ENCODE measurements around the gene RNF208. TPM values are rescaled to one million over a fixed set of nuclear protein-coding genes. Genes with fewer than 3 reads are reported as not detected.

Gene RNF208
- total RNA-seq, 1 donor from 2014 or later, result 26.0 TPM

DNA sequence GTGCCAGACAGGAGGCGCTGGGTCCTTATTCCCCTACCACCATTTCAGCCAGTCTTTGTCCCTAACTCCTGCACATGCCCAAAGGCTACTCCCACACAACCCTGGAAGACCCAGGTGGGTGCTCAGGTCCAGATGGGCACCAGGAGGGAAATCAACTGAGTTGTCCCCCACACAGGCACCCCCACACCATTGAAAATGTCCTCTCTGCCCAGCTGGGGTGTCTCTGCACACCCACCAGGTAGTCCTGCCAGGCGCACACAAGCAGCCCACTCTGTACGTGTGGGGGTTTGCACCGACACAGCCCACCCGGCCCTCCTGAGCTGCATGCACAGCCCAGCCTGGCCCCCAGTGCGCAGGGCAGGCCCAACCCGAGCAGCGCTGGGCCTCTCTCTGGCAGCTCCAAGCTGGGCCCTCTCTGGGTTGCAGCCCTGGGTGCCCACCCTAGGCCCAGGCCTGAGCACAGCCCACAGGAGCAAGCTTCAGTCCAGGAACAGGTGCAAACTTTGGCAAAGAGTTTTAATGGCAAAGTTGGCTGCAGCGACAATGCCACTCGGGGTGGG, 2.2 kb downstream of the RNF208 start:
- ATAC-seq, result no peak
- intact Hi-C loops (cut with DNase I), result loop anchor here (5.0 kb wide), 1 partner anchor 428 kb away; the partner anchor contains the start of gene TMEM141
- no peak for DNase-seq (ENCODE audit: missing footprints)

DNA sequence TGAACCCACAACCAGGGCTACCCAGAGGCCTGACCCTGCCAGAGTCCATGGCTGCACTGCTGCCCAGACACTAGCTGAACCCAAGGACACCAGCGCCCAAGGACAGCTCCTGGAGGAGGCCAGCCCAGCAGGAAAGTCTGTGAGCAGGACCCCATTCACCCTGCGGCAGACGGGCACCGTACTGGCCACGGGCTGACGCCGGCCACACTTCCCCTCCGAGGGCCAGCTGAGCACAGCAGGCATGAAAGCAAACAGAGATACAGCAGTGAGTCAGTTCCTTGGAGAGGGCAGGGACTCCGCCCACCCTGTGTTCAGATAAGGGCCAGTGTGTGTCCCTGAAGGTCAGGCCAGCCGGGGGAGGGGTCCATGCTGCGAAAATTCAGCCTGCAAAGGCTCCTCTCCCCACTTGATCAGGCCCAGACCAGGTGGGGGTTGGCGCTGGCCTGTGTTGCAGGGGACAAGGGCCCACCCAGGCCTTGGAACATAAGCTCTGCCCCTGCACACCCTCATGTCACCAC, 3.2 kb downstream of the RNF208 start:
- DNase-seq (ENCODE audit: missing footprints), result no peak
- intact Hi-C loops (cut with DNase I), result no loop called here
- no peak for ATAC-seq

DNA sequence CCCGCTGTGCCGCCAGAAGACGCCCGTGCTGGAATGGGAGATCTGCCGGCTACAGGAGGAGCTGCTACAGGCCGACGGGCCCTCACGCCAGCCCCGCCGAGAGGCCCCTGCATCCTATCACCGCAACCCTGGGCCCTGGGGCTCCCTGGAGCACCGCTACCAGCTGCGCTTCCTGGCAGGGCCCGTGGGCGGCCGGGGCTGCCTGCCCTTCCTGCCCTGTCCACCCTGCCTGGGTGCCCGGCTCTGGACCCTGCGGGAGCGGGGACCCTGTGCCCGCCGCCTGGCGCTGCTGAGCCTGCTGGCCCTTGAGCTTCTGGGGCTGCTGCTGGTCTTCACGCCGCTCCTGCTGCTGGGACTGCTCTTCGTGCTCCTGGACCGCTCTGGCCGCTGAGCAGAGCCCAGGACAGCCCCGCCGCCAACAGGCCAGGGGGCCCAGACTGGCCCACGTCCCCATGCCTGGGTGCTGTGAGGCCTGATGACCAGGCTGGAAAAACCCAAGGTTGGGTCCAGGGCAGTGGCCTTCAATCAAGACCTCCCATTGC, 3.8 kb downstream of the RNF208 start:
- DNase-seq (ENCODE audit: missing footprints), result no peak
- intact Hi-C loops (cut with DNase I), result no loop called here

GRCh38 chr9:137217276-137218211, 4.5 kb downstream of the RNF208 start:
- peak; percentile 63 for ATAC-seq
- DNase-seq (ENCODE audit: missing footprints), result peak; percentile 83
- intact Hi-C loops (cut with DNase I), result no loop called here

More for the DNA sequence above, 3.8 kb downstream of the RNF208 start:
- no peak for ATAC-seq

- no peak for DNase-seq (ENCODE audit: missing footprints)
- ATAC-seq, result no peak
- intact Hi-C loops (cut with DNase I), result no loop called here
Measured at GRCh38 chr9:137216188-137216965, 5.7 kb downstream of the RNF208 start.

- intact Hi-C loops (cut with DNase I), result no loop called here
- DNase-seq (ENCODE audit: missing footprints), result no peak
- no peak for ATAC-seq
Measured at GRCh38 chr9:137215196-137215986, 6.6 kb downstream of the RNF208 start.

DNA sequence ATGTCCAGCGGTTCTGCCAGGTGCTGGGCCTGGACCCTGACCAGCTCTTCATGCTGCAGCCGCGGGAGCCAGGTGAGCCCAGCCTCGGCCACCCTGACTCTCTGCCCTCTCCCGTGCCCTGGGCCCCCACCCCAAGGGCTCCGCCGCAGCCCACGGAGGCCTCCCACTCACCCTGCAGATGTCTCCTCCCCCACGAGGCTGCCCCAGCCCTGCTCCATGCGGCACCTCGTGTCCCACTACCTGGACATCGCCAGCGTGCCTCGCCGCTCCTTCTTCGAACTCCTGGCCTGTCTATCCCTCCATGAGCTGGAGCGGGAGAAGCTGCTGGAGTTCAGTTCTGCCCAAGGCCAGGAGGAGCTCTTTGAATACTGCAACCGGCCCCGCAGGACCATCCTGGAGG, 7.4 kb downstream of the RNF208 start:
- no peak for ATAC-seq
- intact Hi-C loops (cut with DNase I), result no loop called here
- DNase-seq (ENCODE audit: missing footprints), result no peak

- no peak for ATAC-seq
- DNase-seq (ENCODE audit: missing footprints), result no peak
- intact Hi-C loops (cut with DNase I), result no loop called here
Measured at GRCh38 chr9:137213160-137214060, 8.6 kb downstream of the RNF208 start.

DNA sequence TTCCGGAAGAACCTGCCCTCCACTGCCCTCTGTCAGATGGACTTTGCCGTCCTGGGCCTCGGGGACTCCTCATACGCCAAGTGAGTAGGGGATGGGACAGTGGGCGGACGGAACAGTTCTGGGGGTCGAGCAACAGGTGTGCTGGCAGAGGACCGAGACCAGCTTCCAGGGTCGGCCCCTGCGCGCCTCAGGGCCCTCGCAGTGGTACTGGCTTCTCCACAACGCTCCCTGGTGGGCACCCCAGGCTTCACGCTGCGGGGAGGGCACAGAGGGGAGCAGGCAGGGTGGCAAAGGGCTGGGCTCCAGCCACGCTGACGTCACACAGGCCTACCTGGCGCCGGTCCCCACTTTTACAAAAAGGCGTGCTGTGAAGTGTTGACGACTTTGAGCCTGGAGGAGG, 9.5 kb downstream of the RNF208 start:
- ATAC-seq (no peak), DNase-seq (ENCODE audit: missing footprints) (no peak)
- intact Hi-C loops (cut with DNase I), result no loop called here

DNA sequence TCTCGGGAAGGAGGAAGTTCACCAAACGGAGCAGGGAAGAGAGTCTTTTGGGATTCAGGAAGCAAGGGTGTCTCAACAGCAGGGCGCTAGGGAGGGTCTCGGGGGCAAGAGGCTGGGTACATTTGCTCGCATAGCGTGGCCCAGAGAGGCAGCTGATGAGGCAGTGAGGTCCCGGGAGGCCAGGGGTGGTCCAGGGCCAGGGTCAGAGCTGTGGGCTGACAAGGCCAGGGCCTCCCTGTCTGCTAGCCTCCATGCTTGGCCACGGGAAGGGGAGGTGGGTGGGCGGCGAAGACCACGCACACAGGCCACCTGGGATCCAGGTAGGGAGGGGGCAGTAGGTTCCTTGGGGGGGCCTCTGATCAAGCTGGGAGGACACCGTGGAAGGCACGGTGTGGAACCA, 10.5 kb downstream of the RNF208 start:
- DNase-seq (ENCODE audit: missing footprints) (no peak), ATAC-seq (no peak)
- intact Hi-C loops (cut with DNase I), result no loop called here

DNA sequence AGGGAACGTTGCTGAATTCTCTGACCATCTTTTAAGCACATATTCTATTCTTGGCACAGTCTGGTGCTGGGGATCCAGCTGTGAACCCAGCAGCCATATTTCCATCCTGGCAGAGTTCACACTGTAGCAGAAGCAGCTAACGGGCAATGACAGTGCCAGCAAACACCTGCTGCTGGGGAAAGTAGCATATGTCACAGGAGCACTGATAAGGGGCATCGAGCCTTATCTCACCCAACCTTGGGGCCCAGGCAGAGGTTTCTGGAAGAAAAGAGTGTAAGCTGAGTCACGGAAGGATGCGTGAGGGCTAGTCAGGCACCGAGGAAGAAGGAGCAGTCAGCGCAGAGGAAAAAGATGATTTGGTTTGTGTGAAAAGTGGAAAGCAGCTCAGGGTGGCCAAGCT, 15.4 kb downstream of the RNF208 start:
- ATAC-seq (no peak), DNase-seq (ENCODE audit: missing footprints) (no peak)
- intact Hi-C loops (cut with DNase I), result no loop called here

GRCh38 chr9:137205126-137206069, 16.6 kb downstream of the RNF208 start, which contains the start of the genes NDOR1 and TMEM203:
TSS of gene NDOR1 (plus strand) at chr9:137205700. CDS start at chr9:137205778, 78 bp downstream.
TSS of gene TMEM203 (minus strand) at chr9:137205648. CDS start at chr9:137205414, 234 bp downstream.
- intact Hi-C loops (cut with DNase I), result loop anchor here (2.0 kb wide), 1 partner anchor 17 kb away; the partner anchor contains the start of genes ANAPC2 and SSNA1
- DNase-seq (ENCODE audit: missing footprints), result peak; percentile 97
- peak; percentile 56 for ATAC-seq

DNA sequence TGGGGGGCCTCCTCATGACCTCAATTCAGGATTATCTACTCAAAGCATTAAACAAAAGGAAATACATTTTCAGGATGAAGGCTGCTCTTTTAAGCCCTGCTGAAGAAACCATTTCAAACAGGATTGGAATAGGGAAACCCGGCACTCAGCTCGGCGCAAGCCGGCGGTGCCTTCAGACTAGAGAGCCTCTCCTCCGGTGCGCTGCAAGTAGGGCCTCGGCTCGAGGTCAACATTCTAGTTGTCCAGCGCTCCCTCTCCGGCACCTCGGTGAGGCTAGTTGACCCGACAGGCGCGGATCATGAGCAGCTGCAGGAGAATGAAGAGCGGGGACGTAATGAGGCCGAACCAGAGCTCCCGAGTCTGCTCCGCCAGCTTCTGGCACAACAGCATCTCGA, 17.3 kb downstream of the RNF208 start:
- intact Hi-C loops (cut with DNase I), result loop anchor here (2.0 kb wide), 1 partner anchor 16 kb away; the partner anchor contains the start of genes ANAPC2 and SSNA1
- no peak for ATAC-seq
- no peak for DNase-seq (ENCODE audit: missing footprints)

GRCh38 chr9:137202966-137203365, 19.1 kb downstream of the RNF208 start:
- ATAC-seq (no peak), DNase-seq (ENCODE audit: missing footprints) (no peak)
- intact Hi-C loops (cut with DNase I), result no loop called here

DNA sequence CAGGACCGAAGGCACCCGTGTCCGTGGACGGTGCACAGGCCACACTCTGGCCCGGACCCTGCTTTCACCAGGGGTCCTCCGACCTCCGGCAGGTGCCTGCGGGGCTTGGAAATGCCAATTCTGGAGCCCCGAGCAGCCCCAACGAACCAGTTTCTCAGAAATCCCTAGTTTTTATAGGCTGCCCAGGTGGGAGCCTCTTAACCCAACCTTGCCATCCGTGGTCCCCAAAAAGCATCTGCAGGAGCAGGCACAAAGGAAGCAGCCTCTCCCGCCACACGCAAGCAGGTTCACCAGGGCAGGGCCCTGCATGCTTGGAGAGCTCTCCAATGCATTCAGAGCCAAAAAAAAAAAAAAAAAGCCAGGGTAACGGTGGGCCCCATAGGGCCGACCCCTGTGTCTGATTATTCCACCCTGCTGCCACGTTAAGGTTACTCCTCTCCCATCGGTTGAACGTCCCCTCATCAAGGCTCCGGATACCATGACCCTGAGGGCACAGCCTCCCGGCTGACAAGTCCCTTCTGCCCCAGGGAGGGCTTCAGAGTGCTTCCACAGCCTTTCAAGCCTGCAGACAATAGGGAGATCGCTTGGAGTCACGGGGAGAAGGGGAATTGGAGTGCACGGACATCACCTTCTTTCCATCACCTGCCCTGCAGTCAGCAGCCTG, 20.7 kb downstream of the RNF208 start:
- intact Hi-C loops (cut with DNase I), result no loop called here
- DNase-seq (ENCODE audit: missing footprints) (no peak), ATAC-seq (no peak)

Data from Right ventricle myocardium inferior (tissue), 1 donor.